ENCODE data around the gene PIMREG. TPM values are rescaled to one million over a fixed set of nuclear protein-coding genes. Genes with fewer than 3 reads are reported as not detected.

PIMREG gene
- total RNA-seq, 3 donors from 2014 or later (not counting 1 experiment from before 2014, with no cell fraction given), result 0.73 to 1.4 (median 0.78) TPM

- TF ChIP-seq CTCF (IDR thresholded peaks at IDR 0.05), result no peak
- H3K27me3 Mint-ChIP-seq (ENCODE audit: low read depth in 2 of 2), result peaks cover 6 to 15% of the 10 kb centered on the region in 2 donors
- no peak overlapping the region for H3K27ac Mint-ChIP-seq
- ATAC-seq (no peak), DNase-seq (no peak)
- intact Hi-C loops (cut with micrococcal nuclease), result no loop called here
- Histone ChIP-seq H3K27ac (ENCODE audit: low read length) (no peak overlapping the region), H3K27me3 (ENCODE audit: control insufficient read depth, insufficient read depth, low read length) (no peaks in the 10 kb centered on the region), H3K36me3 (ENCODE audit: control insufficient read depth, insufficient read depth, low read length) (no peaks in the 10 kb centered on the region), H3K4me3 (ENCODE audit: low read length) (no peak overlapping the region), H3K4me1 (ENCODE audit: control insufficient read depth, insufficient read depth, low read length) (no peaks in the 10 kb centered on the region), H3K9me3 (ENCODE audit: control insufficient read depth, insufficient read depth, low read length) (no peaks in the 10 kb centered on the region)
- H3K9me3 Mint-ChIP-seq, result no peaks in the 10 kb centered on the region
- H3K4me1 Mint-ChIP-seq, result no peaks in the 10 kb centered on the region
- no peak overlapping the region for H3K4me3 Mint-ChIP-seq
- H3K36me3 Mint-ChIP-seq, result no peaks in the 10 kb centered on the region
- WGBS (ENCODE audit: insufficient coverage), result 85% methylated on average over 14 of the region's 14 CpGs
Measured at GRCh38 chr17:6464446-6465041, 20.3 kb downstream of the PIMREG start.

- no peaks in the 10 kb centered on the region for H3K4me1 Mint-ChIP-seq
- no peaks in the 10 kb centered on the region for H3K4me1 ChIP-seq (ENCODE audit: control insufficient read depth, insufficient read depth, low read length)
- H3K4me3 Mint-ChIP-seq, result no peak overlapping the region
- H3K27me3 ChIP-seq (ENCODE audit: control insufficient read depth, insufficient read depth, low read length), result no peaks in the 10 kb centered on the region
- H3K27ac Mint-ChIP-seq, result no peak overlapping the region
- H3K4me3 ChIP-seq (ENCODE audit: low read length), result no peak overlapping the region
- H3K27ac ChIP-seq (ENCODE audit: low read length), result no peak overlapping the region
- no peaks in the 10 kb centered on the region for H3K9me3 ChIP-seq (ENCODE audit: control insufficient read depth, insufficient read depth, low read length)
- no peak for ATAC-seq
- peaks cover 1 to 16% of the 10 kb centered on the region in 2 donors for H3K27me3 Mint-ChIP-seq (ENCODE audit: low read depth in 2 of 2)
- intact Hi-C loops (cut with micrococcal nuclease), result no loop called here
- no peaks in the 10 kb centered on the region for H3K9me3 Mint-ChIP-seq
- 87% methylated on average over 19 of the region's 19 CpGs for WGBS (ENCODE audit: insufficient coverage)
- H3K36me3 ChIP-seq (ENCODE audit: control insufficient read depth, insufficient read depth, low read length), result no peaks in the 10 kb centered on the region
- no peaks in the 10 kb centered on the region for H3K36me3 Mint-ChIP-seq
- TF ChIP-seq CTCF (IDR thresholded peaks at IDR 0.05), result no peak
- DNase-seq, result no peak
Measured at GRCh38 chr17:6465206-6466003, 21.1 kb downstream of the PIMREG start.

GRCh38 chr17:6467567-6467966 is 23.3 kb downstream of the PIMREG start:
- H3K27me3 Mint-ChIP-seq (ENCODE audit: low read depth in 2 of 2), result peaks cover 0 to 19% of the 10 kb centered on the region in 2 donors
- H3K4me1 ChIP-seq (ENCODE audit: control insufficient read depth, insufficient read depth, low read length), result no peaks in the 10 kb centered on the region
- H3K9me3 Mint-ChIP-seq, result no peaks in the 10 kb centered on the region
- H3K27ac ChIP-seq (ENCODE audit: low read length), result no peak overlapping the region
- intact Hi-C loops (cut with micrococcal nuclease), result no loop called here
- ATAC-seq (no peak), DNase-seq (no peak)
- no peaks in the 10 kb centered on the region for H3K36me3 Mint-ChIP-seq
- H3K36me3 ChIP-seq (ENCODE audit: control insufficient read depth, insufficient read depth, low read length), result no peaks in the 10 kb centered on the region
- no peak overlapping the region for H3K4me3 ChIP-seq (ENCODE audit: low read length)
- H3K27me3 ChIP-seq (ENCODE audit: control insufficient read depth, insufficient read depth, low read length), result no peaks in the 10 kb centered on the region
- no peaks in the 10 kb centered on the region for H3K4me1 Mint-ChIP-seq
- no peaks in the 10 kb centered on the region for H3K9me3 ChIP-seq (ENCODE audit: control insufficient read depth, insufficient read depth, low read length)
- H3K4me3 Mint-ChIP-seq, result no peak overlapping the region
- WGBS (ENCODE audit: insufficient coverage), result 89% methylated on average over 1 of the region's 1 CpG
- H3K27ac Mint-ChIP-seq, result no peak overlapping the region
- no peak for TF ChIP-seq CTCF (IDR thresholded peaks at IDR 0.05)
